A549 treated with GW870086 at 1 μM for 4 hours (cell line): ENCODE results near the gene OR8U1. TPM values are rescaled to one million over a fixed set of nuclear protein-coding genes. Genes with fewer than 3 reads are reported as not detected.

Source experiments
- total RNA-seq: library from RNA; stranded (reverse); fragments of 200-300 nt; extraction: Qiagen RNA extraction; gene quantifications from 5 replicates; pipeline ENCODE4 v1.2.3, GENCODE V29; 2022; ENCODE audit warnings: low read depth

OR8U1 gene
- total RNA-seq = not detected in 5 replicates

DNA sequence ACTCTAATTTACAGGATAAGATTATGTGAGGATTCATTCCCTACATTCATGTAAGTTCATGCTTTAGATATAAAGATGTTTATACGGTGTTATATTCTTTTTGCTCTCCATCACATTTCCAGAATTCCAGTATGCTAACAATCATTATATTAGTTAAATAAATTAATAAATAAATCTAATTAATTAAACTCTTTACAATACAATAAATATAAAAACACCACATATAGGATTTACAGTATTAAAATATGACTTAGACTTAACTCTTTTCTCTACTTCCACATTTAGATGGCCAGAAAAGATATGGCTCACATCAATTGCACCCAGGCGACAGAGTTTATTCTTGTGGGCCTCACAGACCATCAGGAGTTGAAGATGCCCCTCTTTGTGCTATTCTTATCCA, at the start of gene OR8U1:
TSS of gene OR8U1 (plus strand) at position 301 of the 400 bp plus-strand sequence. CDS start at position 301, 0 bp downstream.

DNA sequence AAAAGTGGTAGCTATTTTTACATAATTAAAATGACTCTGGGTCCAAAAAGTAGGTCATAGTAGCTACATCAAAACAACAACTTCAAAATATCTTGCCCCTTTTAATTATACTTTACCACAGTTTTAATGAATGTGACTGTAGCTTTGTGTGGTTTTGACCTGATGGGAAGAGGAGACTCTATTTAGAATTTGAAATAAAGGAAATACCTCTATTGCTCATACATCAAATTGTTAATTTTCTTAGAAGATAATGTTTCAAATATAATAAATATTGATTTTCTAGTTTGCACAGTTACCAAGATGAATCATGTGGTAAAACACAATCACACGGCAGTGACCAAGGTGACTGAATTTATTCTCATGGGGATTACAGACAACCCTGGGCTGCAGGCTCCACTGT, 29.7 kb upstream of the OR8U1 start, which contains the start of gene OR8K1:
TSS of gene OR8K1 (plus strand) at position 301 of the 400 bp plus-strand sequence. CDS start at position 301, 0 bp downstream.

DNA sequence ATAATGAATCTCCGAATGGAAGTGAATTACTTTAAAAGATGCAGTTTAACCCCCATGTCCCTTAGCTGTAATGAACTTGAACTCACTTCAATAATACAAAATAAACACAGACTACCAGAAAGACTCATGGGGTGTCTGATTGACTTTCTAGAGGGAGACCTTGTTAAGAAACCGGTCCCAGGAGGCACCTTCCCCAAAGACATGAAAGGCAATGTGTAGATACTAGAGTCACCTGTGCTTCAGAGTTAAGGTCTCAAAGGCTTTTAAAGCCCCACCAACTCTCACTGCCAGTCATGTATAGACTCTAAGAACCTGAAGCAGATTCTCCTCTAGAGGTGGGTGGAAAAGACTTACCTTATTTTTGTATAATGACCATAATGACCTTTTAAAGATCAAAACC, 21.4 kb upstream of the OR8U1 start, which contains the start of gene OR8J1:
TSS of gene OR8J1 (plus strand) at position 301 of the 400 bp plus-strand sequence. CDS start 5,956 bp downstream, outside the sequence.

DNA sequence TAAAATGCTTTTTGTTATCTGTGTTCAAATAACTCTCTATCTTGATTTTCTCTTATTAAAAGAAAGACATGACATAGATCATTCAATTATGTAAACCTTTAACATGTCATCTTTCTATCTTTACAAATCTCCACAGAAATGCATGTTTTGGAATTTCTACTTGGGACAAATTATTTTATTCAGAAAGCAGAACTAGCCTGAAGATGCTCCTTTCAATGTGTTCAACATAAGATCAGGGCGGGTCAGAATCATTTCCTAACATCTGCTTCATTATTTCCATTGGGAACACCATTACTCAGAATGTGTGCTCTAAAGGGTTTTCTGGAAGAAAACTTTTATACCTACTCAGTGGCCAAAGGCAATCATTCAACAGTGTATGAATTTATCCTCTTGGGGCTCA, 37.0 kb downstream of the OR8U1 start, which contains the start of gene OR5AL1:
TSS of gene OR5AL1 (plus strand) at position 301 of the 400 bp plus-strand sequence.

Other genes starting within 250 kb of the OR8U1 start
- not detected in 5 replicates for gene OR8J3, start 235.4 kb upstream of the OR8U1 start, total RNA-seq
- not detected in 5 replicates for gene OR8K5, start 215.3 kb upstream of the OR8U1 start, total RNA-seq
- gene OR5J2, start 199.0 kb upstream of the OR8U1 start, total RNA-seq = not detected in 5 replicates
- not detected in 5 replicates for gene OR5T2, start 141.4 kb upstream of the OR8U1 start, total RNA-seq
- not detected in 5 replicates for gene OR5T3, start 123.4 kb upstream of the OR8U1 start, total RNA-seq
- gene OR5T1, start 101.5 kb upstream of the OR8U1 start, total RNA-seq = not detected in 5 replicates
- gene OR8H1, start 83.4 kb upstream of the OR8U1 start, total RNA-seq = not detected in 5 replicates
- not detected in 5 replicates for gene OR8K3, start 60.5 kb upstream of the OR8U1 start, total RNA-seq
- not detected in 5 replicates for gene OR8K1, start 29.6 kb upstream of the OR8U1 start, total RNA-seq
- gene OR8J1, start 21.3 kb upstream of the OR8U1 start, total RNA-seq = not detected in 5 replicates
- not detected in 5 replicates for gene OR5AL1, start 37.1 kb downstream of the OR8U1 start, total RNA-seq
- not detected in 5 replicates for gene OR5M3, start 97.7 kb downstream of the OR8U1 start, total RNA-seq
- not detected in 5 replicates for gene OR5M8, start 115.7 kb downstream of the OR8U1 start, total RNA-seq
- gene OR5M11, start 167.6 kb downstream of the OR8U1 start, total RNA-seq = not detected in 5 replicates
- gene OR5M10, start 202.1 kb downstream of the OR8U1 start, total RNA-seq = not detected in 5 replicates
- not detected in 5 replicates for gene OR5M1, start 239.2 kb downstream of the OR8U1 start, total RNA-seq